Umbilical cord (tissue), 2 donors: ENCODE data around the gene PPME1. TPM values are rescaled to one million over a fixed set of nuclear protein-coding genes. Genes with fewer than 3 reads are reported as not detected.

Experiments
- DNase-seq: peaks from one replicate; pipeline ENCODE4 v3.0.0-alpha.2; 2015; ENCODE audit warnings: low spot score
- total RNA-seq: library from RNA; depleted of rRNA; stranded (reverse); fragments of >200 nt; gene quantifications from one replicate; pipeline ENCODE4 v1.2.3, GENCODE V29; 2014; ENCODE audit warnings: low replicate concordance; ENCODE audit not compliant: insufficient read depth

The PPME1 gene
- total RNA-seq, 1 donor from 2014 or later, result 62.6 TPM

DNA sequence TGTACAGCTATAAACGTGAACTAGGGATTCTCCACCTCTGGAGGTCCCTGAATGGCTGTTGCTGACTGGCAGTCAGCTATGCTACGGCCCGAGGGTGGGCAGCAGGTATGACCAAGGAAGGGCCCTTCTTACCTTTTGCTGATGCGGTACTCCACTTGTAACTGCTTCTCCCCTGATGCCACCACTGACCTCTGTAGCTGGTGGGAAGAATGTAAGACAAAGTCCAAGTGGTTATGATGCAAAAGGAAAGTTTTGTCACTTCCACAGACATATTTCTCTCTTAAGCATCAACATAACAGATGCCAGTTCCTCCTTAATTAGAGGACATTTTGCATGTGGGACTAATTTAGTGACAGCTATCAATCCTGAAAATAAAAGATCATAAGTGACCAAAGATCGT is 108.2 kb downstream of the PPME1 start:
- DNase-seq, result no peak

DNA sequence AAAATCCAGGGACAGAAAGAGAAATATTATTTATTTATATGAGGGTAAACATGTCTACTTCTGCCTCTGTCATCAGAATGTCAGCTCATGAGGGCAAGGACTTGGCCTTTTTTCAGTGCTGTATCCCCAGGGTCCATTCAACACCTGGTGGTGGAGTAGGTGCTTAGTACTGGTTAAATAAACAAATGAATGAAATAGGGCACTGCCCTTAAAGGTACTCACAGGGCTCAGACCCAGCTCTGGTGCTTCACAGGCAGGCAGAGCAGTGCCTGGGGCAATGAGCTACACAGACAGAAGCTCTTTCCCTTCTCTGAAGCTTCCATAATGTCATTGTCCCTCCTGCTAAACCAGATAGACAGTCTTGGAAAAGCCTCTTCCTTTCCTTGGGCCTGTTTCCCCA is 109.4 kb downstream of the PPME1 start:
- DNase-seq, result no peak

DNA sequence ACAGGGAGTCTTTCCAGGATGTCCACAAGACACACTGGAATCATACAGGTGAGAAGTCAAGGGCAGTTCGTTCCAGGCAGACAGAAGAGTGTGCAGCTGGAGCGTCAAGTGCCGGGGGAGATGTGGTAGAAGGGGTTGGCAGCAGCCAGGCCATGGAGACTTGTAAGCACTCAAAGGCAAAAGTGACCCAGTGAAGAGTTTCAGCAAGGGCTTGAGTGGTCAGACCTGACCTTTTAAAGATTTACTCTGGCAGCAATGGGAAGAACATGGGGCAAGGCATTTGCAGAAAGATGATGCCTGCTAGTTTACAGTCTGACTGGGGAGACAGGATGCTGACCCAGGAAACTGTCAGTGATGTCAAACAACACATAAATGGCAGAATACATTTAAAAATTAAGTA is 111.3 kb downstream of the PPME1 start:
- DNase-seq, result no peak

DNA sequence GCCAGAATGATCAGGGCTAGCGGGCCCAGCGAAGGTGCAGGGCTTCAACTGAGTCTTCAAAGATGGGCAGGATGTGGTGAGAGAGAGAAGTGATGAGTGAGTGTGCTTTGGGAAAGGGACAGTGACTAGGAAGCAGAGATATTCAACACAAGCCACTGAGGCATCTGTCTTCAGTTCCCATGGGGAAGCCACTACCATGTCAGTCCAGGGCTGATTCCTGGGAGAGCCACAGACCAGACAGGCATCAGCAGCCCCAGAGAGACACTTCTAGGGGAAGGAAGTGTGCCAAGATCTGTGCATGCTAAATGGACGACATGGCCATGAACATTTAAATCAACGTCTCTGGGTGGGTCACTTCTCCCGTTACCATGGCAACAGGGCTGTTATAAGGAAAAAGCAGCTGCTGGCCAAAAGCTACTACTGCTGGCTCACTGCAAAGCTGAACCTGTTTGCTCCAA is 111.9 kb downstream of the PPME1 start:
- no peak for DNase-seq

DNA sequence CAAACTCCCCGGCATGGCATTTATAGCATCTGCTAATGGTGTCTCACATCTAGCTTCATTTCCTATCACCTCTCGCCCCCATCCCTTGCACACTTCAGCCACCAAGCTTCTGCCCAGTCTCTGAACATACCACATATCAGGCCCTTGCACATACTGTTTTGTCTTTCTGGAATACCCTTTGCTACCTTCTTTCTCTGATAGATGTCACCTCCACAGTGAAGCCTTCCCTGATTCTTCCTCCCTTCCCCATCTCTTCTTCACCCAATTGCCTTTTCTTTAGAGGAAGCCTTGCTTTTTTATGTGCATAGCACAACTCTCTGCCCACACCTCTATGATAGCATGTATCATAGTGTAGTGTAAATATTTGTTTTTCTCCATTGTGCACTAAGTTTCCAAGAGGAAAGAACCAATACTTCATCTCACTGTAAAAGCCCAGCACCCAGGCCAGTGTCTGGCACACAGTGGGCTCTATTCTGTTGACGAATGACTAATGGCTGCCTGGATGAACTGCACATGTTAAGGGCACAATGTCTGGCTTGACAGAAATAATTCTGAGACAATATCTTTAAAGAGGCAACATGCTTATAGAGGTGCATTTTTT is 112.6 kb downstream of the PPME1 start:
- DNase-seq, result no peak

DNA sequence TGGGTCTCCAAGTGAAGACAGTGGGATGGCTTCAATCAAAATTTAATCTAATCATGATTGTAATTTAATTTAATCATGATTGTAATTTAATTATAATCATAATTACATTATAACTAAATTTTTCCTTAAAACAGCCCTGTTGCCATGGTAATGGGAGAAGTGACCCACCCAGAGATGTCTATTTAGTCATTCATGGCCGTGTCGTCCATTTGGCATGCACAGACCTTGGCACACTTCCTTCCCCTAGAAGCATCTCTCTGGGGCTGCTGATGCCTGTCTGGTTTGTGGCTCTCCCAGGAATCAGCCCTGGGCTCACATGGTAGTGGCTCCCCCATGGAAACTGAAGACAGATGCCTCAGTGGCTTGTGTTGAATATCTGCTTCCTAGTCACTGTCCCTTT is 113.4 kb downstream of the PPME1 start:
- DNase-seq, result no peak

DNA sequence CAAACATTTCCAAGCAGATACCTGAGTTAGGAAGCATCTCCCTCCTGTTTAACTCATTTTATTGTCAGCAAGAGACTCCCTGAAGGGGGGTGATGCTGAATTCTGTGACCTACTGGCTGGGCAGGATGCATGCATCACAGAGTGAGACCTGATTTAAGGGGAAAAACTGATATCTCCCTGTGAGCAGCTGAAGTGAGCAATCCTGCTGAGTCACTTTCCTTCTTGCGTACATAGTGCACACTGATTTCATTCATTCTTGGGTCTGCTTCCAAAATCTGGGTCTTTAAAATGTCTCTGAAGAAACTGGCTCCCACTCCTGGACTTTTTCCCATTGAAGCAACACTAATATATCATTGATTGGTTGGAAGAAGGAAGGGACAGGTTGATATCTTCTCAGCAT is 117.1 kb downstream of the PPME1 start:
- peak; percentile 90 for DNase-seq

DNA sequence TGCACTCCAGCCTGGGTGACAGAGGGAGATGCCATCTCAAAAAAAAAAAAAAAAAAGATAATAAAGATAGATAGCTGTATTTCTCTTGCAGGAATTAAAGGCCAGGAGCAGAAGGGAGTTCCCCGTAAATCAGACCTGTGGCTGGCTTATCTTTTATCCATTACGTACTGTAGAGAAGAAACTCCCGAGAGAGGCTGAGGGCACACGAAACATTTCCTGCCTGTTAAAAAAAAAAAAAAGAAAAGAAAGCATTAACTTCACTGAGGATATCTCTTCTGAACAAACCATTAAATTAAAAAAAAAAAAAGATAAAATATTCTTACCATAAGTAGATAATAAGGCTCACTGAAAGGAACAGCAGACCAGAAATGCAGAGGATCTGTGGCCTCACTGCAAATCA is 117.8 kb downstream of the PPME1 start:
- peak; percentile 47 for DNase-seq

DNA sequence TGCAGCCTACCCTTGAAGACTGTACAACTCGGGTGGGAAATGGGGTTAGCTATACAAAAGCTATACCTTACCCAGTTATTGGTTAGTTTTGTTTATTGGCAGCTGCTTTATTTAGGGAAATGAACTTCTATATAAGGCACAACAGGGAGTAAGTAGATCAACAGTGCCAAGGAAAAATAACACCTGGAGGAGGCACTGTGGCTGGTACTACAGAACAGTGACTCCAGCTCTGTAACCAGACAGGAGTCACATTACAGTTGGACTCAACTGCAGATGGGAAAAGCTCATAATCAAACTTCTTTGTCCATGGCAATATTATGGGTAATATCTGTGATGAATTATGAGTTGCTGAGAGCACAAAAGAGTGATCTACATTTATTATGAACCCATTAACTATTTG is 126.4 kb downstream of the PPME1 start:
- DNase-seq, result no peak

DNA sequence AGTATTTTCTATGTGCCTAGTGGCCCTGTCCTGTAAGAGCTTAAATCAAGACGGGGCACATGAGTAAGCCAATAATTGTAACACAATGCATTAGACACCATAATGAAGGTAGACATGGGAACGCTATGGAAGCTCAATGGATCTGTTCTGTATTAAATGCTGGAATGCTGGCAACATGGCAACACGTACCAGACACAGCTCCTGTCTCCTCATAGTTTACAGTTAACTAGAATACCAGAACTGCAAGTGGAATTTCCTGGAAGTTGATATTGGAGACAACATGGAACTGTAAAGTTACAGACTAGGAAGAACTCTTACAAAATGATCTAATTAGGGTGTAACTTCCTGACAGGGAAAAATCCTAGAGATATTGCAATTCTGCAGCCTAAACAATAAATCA is 127.9 kb downstream of the PPME1 start:
- no peak for DNase-seq

Other genes starting within 250 kb of the PPME1 start
- 3.6 TPM for gene DNAJB13, start 220.3 kb upstream of the PPME1 start, total RNA-seq
- gene UCP2, start 188.4 kb upstream of the PPME1 start, total RNA-seq, result 3.1 TPM
- gene UCP3, start 162.2 kb upstream of the PPME1 start, total RNA-seq, result 0.24 TPM
- 19.7 TPM for gene C2CD3, start 287 bp upstream of the PPME1 start, total RNA-seq
- 24.6 TPM for gene P4HA3, start 140.4 kb downstream of the PPME1 start, total RNA-seq
- gene PGM2L1, start 227.1 kb downstream of the PPME1 start, total RNA-seq, result 20.0 TPM